Glomerular visceral epithelial cell (primary cell): ENCODE measurements around the gene HPGD.

Source experiments
- DNase-seq: peaks from one replicate; pipeline ENCODE4 v3.0.0-alpha.2; 2016; ENCODE audit errors: extremely low spot score

HPGD gene

GRCh38 chr4:174522183-174523024 lies at the start of gene HPGD:
Gene HPGD (minus strand): TSS chr4:174522488. CDS start chr4:174522451, 37 bp downstream.
- DNase-seq: peak; percentile 48

- no peak for DNase-seq
Observed at GRCh38 chr4:174564529-174564928, 42.2 kb upstream of the HPGD start.

- no peak for DNase-seq
Observed at GRCh38 chr4:174563399-174563798, 41.1 kb upstream of the HPGD start.

GRCh38 chr4:174561560-174561959 lies 39.3 kb upstream of the HPGD start:
- DNase-seq: no peak

DNA sequence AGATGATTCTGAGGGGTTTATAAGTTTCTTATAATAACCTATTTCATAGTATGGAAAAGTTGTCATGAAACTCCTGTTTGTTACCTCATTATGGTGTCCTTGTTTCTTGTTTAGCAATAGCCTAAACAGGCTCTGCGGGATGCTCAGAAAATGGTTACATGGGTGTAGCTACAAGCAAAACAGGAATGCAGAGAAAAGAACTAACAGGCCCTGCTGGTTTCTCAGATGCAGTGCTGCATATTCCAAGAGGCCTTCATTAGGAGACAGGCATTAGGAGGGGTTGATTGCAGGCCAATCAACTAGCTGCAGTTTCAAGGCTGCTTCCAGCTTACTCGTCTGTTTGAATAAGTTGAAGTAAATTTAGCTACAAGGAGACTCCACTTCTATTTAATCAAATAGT lies 37.6 kb upstream of the HPGD start:
- DNase-seq: no peak

DNA sequence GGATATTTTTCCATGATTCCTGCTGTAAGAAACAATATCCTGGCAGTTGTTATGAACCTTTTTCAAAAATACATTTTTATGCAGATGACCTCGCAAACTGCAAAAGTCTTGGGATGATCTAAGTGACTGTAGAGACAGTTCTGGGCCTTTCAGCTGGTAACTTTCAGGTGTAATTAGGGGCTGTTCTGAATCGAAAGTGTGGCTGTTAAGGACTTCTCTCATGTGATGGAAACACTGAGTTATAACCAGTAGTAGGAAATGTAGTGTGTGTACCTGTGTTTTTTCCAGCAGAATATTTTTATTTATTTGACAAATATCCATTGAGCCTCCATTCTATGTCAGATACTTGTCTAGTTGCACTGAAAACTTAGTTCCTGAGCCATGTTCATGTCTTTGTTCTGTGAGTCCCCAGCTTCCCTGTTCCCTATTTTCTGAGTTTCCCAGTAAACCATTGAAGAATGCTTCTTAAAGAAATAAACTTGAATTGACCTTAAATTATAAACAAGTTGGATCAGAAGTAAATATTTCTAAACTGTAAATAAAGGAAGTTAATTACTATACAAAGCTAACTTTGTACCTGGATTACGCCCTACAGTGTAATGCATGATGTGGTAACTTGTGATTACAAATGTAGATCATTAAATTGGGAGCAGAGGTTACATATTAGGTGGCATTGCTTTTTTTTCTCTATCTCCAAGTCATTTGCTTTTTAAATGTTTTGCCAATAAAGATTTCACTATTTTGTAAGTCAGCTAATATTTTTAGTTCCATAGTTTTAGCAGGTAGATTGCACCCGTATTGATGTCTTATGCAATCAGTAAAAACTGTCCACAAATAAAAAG lies 33.7 kb upstream of the HPGD start:
- DNase-seq: no peak

DNA sequence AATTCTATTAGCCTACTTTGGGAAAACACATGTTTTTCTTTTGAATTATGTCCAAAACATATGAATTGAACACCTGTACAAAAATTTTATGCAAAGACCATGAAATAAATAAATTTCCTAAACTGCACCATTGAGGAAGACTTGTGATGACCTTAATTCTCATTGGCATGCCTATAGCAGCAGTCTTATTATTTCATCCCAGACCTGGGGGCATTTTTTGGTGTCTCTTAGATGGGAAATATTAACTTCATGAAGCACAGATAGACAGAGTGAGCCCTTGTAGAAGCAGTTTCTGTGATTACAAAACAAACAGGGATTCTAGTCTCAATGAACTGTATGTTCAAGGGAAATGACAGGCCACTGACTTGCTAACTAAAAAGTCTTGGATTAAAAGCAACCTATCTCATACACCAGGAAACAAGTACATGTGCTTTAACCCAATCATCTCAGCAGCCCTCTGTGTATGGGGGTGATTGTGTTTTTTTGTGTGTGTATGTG lies 32.0 kb upstream of the HPGD start:
- DNase-seq: no peak

DNA sequence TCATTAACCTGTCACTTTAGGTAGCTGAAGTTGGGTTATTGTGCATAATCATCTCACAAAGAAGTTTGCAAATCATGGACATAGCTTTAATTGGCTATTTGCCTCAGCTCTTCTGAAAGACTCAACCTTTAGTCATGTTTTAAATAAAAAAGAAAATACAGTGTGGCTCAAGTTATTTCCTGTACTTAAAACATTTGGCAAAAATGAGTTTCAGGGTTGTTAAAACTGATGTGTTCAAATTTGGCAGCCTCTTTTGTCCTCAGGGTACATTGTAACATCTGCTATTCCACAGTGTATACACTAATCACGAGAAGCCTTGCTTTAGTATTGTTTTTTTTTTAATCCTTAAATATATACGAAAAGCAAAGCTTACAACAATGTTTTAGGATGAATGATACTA lies 31.5 kb upstream of the HPGD start:
- DNase-seq: no peak

DNA sequence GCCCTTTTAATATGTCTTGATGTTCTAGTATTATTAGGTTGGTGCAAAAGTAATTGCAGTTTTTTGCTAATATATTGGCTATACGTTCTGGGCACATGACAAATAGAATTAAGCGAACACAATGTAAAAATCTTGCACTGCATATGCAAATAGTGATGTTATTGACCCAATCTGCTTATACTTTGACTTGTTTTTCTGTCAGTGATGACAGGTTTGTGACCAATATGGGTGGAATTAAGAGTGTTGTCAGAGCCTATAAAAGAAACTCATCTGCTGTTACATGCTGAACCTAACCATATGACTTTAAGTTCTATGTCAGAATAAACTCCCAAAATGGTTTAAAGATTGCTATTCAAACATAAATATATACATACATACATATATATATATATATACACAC lies 30.7 kb upstream of the HPGD start:
- no peak for DNase-seq

GRCh38 chr4:174550541-174550940 lies 28.3 kb upstream of the HPGD start:
- no peak for DNase-seq

- no peak for DNase-seq
Observed at GRCh38 chr4:174549721-174550120, 27.4 kb upstream of the HPGD start.

DNA sequence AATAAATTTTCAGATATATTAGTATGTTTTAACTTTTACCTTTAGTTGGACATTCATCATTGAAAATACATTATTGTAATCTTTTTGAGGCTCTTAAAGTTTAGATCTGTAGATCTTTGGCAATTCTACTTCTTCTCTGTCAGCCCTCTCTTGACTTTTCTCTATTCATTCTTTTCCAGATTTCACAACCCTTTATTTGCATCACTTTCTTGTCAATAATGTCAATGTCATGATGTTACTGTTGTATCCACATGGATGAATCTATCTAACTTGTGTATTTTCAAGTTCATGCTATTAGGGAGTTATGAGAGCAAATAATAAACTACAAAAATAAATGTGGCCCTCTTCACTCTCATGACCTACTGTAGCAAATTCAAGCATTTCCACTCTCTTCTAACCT lies 23.0 kb upstream of the HPGD start:
- DNase-seq: no peak

- DNase-seq: no peak
Observed at GRCh38 chr4:174544496-174544895, 22.2 kb upstream of the HPGD start.

DNA sequence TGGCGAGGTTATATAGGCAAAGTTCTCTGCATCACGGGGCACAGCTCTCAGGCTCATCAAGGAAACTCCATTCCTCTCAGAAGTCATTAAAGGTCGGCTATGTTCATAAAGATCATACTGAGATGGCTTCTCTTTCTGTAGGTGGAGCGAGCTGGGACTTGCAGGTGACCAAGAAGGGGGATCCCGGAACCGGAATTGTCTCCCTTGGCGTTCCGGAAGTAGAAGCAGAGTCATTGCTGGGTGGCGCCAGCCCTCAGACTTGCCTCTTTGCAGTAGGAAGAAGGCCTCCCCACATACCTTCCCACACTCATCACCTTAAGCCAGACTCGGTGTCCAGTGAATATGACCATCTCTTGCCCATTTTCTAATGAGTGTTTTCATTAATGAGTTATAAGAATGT lies 17.9 kb upstream of the HPGD start:
- DNase-seq: no peak

DNA sequence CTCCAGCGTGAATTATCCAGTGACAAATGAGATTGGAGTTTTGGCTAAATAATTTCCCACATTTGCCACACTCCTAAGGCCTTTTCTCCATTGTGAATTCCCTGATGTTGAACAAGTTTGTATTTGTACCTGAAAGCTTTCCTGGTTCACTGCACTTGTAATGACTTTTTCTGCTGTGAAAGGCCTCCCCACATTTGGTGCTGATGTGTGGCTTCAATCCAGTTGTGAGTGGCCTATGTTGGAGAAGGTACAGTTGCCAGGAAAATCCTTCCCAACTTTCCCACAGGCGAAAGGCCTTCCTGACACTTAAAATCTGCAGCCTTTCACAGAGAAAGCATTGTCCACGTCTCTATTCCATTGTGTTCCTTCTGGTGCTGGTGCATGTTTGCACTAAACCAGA lies 17.3 kb upstream of the HPGD start:
- DNase-seq: no peak

DNA sequence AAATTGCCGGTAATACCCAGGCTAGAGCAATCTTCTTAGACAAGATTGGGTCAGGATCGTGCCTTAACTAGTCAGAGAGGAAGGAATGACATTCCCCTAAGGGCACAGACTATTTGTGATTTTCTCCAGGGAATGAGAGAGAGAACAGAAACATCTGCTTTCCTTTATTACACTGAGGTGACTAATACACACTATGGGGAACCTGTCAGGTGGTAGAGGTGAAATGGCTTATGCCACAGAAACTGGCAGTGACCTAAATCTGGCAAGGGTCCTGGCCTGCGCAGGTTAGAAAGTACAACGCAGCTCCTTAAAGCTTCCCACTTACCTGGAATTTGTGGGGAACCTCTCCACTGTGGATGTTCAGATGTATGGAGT lies 16.6 kb upstream of the HPGD start:
- no peak for DNase-seq

GRCh38 chr4:174538123-174538875 lies 16.0 kb upstream of the HPGD start:
- DNase-seq: no peak

GRCh38 chr4:174537634-174538033 lies 15.3 kb upstream of the HPGD start:
- no peak for DNase-seq

DNA sequence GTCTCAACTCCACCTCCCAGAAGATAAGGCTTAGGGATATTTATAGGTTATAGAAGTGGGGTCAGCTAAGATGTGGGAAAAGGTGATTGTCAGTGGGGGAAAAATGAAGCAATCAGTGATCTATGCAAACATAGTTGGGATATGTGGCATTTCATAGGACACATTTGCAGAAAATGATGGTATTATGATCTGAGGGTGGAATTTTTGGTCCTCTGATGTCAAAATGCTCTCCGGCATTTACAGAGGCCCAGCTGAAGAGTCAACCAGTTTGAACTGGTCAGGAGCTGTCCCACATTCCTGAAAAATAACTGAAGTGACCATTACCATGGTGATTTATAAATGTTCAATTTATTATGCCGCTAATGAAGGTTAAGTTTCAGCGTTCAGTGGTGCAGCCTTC lies 12.2 kb upstream of the HPGD start:
- no peak for DNase-seq

- peak; percentile 16 for DNase-seq
Observed at GRCh38 chr4:174532445-174532844, 10.2 kb upstream of the HPGD start.

GRCh38 chr4:174531486-174531885 lies 9.2 kb upstream of the HPGD start:
- no peak for DNase-seq

GRCh38 chr4:174528226-174528625 lies 5.9 kb upstream of the HPGD start:
- no peak for DNase-seq
